8988T (cell line): ENCODE measurements around the gene PAM.
"Not testable (repeated sequence)": the region's sequence is repeated elsewhere in the genome, so short reads cannot be mapped to it uniquely, and the experiment has no call there.

Source experiments
- DNase-seq: peaks from one replicate; pipeline ENCODE4 v3.0.0; 2011

PAM gene

DNA sequence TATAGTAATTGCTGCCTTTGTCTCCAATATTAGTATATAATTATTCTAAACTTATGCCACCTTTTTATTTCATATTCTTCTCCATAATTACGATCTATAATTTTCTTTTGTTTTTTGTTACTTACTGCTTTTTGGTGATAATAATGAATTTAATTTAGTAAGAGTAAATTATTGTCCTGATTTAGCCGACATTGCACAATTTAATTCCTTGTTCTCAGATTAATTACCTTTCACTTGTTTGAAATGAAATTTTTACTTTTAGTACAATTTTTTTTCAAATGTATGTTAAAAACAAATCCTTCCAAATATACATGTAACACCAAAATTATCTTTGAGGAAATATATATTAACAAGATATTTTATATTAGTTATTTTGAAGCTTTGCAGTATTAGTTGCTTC is 201.5 kb downstream of the PAM start:
- no peak for DNase-seq

DNA sequence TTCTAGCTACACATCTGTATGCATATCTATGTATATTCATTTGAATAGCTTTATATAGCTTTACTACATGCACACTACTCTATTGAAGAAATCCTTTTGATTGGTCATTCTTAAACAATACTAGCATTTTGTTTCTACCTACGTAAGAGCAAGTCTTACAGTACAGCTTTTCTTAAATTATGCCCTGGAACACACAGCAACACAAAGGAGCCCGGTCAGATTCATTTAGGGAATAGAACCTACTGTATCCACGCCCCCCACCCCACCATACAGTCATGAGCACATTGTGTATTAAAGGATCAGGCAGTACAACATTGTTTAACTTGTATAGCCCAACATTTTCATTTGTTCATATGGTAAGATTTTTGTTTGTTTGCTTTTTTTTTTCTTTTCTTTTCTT is 202.0 kb downstream of the PAM start:
- no peak for DNase-seq

DNA sequence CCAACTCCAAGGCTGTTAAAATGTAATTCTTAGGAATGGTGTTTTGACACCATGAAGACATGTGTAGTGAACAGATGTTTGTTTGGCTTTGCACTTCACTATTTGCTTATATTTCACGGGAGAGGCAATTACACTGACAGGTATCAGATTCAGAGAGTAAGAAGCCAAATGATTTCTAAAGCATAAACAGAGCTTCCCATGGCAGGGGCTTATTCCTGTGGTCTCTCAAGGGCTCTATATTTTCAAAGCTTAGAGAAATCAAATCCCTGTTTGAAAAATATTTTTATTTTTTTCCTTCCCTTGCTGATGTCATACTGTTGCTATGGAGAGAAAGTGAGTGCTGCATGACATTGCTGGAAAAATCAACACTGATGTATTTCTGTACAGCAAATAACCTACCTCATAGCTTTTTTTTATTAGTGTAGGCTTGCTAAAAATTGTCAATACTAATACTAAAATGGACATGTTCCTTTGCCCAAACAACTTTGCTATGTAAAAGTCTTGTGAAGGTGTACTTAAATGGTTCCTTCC is 203.4 kb downstream of the PAM start:
- DNase-seq, result no peak

- DNase-seq, result no peak
Measured at GRCh38 chr5:102959055-102959454, 203.9 kb downstream of the PAM start.

GRCh38 chr5:102961671-102962070 is 206.6 kb downstream of the PAM start:
- no peak for DNase-seq

- DNase-seq, result no peak
Measured at GRCh38 chr5:102965653-102966052, 210.5 kb downstream of the PAM start.

DNA sequence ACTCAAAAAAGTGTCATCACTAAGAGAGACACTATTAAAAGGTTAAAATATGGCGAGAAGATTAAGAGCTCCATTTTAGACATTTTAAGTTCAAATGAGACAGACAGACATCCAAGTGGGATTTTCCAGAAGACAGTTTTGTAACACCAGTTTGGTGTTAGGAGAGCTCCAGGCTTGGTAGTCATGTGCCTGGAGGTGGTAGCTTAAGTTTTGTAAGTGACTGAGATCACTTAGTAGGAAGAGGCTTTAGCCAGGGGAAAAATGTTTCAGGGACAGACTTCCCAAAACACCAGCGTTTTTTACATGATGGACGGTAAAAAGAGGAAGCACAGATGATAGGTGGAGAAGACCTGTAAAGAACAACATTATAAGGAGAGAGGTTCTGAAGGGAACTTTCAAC is 214.5 kb downstream of the PAM start:
- DNase-seq, result no peak

GRCh38 chr5:102971676-102972293 is 216.7 kb downstream of the PAM start:
- no peak for DNase-seq

DNA sequence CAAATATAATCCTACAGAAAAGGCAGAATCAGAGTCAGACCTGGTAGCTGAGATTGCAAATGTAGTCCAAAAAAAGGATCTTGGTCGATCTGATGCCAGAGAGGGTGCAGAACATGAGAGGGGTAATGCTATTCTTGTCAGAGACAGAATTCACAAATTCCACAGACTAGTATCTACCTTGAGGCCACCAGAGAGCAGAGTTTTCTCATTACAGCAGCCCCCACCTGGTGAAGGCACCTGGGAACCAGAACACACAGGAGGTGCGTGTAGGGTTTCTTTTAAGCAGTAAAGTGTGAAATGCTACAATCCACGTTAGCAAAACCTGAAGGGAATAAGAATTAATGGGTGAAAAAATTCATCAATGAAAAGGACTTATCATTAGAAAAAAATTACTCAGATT is 219.1 kb downstream of the PAM start:
- DNase-seq, result no peak

- DNase-seq, result no peak
Measured at GRCh38 chr5:102975045-102975444, 219.9 kb downstream of the PAM start.

- no peak for DNase-seq
Measured at GRCh38 chr5:102975457-102976182, 220.5 kb downstream of the PAM start.

DNA sequence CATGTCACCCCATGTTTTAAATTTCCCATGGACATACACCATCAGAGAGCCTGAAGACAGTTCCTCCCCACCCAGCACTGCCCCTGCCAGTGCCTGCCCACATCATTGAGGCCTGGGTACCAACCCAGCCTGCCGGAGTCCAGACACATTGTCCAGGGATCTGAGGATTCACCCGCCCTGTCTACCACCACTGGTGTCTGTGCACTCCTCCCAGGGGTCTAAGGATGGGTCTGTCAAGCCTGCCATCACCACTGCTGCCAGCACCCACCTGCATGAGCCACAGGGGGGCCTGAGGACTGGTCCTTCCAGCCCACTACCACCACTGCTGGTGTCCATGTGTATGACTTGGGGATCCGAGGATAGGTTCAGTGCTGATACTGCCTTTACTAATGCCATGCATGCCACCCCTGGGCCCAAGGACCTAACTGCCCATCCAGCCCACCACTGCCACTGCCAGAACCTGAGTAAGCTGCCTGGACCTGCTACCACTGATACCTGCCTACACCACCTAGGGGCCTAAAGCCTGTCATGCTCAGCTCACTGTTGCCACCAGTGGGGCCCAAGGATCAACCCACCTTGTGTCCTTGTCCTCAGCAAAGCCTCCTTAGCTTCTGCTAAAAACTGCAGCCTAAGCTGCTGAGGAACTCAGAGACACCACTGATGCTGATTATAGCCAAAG is 227.0 kb downstream of the PAM start:
- no peak for DNase-seq

DNA sequence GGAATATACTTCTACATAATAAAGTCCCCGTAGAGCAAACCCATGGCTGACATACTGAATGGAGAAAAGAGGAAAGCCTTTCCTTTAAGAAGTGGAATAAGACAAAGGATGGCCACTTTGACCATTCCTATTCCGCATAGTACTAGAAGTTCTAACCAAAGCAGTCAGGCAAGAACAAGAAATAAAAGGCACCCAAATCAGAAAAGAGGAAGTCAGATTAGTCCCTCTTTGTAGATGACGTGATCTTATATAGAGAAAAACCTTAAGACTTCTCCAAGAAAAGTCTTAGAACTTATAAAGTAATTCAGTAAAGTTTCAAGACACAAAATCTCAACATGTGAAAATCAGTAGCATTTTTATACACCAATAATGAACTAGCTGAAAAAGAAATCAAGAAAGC is 231.0 kb downstream of the PAM start:
- DNase-seq, result no peak

DNA sequence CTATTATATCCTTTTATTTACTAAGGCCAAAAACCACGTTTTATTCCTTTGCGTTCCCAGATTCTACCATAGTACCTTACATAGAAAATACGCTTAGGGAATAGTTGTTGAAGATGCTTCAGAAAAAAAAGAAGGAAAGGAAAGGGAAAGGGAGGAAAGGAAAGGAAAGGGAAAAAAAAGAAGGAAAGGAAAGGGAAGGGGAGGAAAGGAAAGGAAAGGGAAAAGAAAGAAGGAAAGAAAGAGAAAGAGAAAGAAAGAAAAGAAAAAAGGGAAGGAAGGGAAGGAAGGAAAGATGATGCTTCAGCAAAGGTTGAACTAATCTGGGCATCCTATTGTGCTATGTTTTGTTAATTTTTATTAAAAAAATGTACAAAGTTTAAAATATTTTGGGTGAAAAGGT is 233.4 kb downstream of the PAM start:
- no peak for DNase-seq

DNA sequence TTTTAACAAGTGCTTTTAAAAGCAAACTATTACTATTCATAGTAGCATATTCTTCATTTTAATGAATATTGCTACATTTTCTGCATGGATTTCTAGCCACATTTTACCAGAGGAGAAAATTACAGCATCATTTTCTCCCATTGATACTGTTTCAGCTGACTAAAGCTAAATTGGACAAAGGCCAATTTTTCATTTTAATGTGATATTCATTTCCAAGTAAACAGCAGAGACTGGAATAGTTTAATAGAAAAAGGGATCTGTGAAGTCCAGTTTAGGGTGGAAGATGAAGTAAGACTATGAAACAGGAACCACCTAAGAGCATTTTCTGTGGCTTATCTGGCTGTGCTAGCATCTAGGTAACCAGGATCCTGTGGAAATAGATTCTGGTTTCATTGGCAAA is 236.7 kb downstream of the PAM start:
- DNase-seq, result no peak

GRCh38 chr5:102996011-102996575 is 241.0 kb downstream of the PAM start:
- DNase-seq, result no peak

GRCh38 chr5:102998224-102998623 is 243.1 kb downstream of the PAM start:
- no peak for DNase-seq

GRCh38 chr5:102999191-102999590 is 244.1 kb downstream of the PAM start:
- no peak for DNase-seq

GRCh38 chr5:102999621-103000020 is 244.5 kb downstream of the PAM start:
- not testable (repeated sequence) for DNase-seq

- no peak for DNase-seq
Measured at GRCh38 chr5:103000089-103000488, 245.0 kb downstream of the PAM start.

GRCh38 chr5:103003872-103004271 is 248.8 kb downstream of the PAM start:
- no peak for DNase-seq

- DNase-seq, result no peak
Measured at GRCh38 chr5:103005276-103005675, 250.2 kb downstream of the PAM start.

DNA sequence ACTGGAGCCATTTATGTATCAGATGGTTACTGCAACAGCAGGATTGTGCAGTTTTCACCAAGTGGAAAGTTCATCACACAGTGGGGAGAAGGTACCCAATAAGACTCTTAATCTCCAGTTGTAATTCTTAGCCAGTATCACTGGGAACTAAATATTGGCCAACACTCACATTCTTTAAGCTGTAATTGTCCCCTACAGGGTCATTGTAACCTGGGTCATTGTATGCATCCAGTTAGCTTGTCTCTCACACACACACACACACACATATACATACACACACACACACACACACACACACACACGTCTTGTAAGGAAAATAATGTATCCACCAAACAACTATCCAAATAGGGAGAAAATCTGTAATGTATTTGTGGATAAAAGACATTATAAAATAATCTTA is 251.8 kb downstream of the PAM start:
- DNase-seq, result no peak

- no peak for DNase-seq
Measured at GRCh38 chr5:103010168-103010567, 255.1 kb downstream of the PAM start.
